Muscle layer of colon (tissue), 2 donors: ENCODE results near the gene KIFAP3.
"Not testable (repeated sequence)": the region's sequence is repeated elsewhere in the genome, so short reads cannot be mapped to it uniquely, and the experiment has no call there.

Source experiments
- H3K27ac ChIP-seq: one replicate; pipeline ENCODE4 v1.7.0; 2013; ENCODE audit warnings: low read depth, mild to moderate bottlenecking, low read length, moderate library complexity
- H3K27me3 ChIP-seq, 2 donors: one replicate each; pipeline ENCODE4 v1.7.0; 2013; ENCODE audit warnings: low read length in 2 of 2, mild to moderate bottlenecking in 2 of 2; ENCODE audit not compliant: insufficient read depth in 2 of 2, control insufficient read depth in 1 of 2
- H3K36me3 ChIP-seq: one replicate; pipeline ENCODE4 v1.7.0; 2013; ENCODE audit warnings: mild to moderate bottlenecking, low read length; ENCODE audit not compliant: insufficient read depth
- H3K4me1 ChIP-seq: one replicate; pipeline ENCODE4 v1.7.0; 2013; ENCODE audit warnings: mild to moderate bottlenecking, low read length; ENCODE audit not compliant: insufficient read depth
- H3K4me3 ChIP-seq, 2 donors: one replicate each; pipeline ENCODE4 v1.7.0; 2013; ENCODE audit warnings: low read length in 2 of 2, low read depth in 1 of 2, mild to moderate bottlenecking in 1 of 2, moderate library complexity in 1 of 2
- H3K9ac ChIP-seq: one replicate; pipeline ENCODE4 v1.7.0; 2013; ENCODE audit warnings: low read length
- H3K9me3 ChIP-seq: one replicate; pipeline ENCODE4 v1.7.0; 2013; ENCODE audit warnings: mild to moderate bottlenecking, low read length
- donor health status: abdominal sarcoma.
- donor health status: Adenocarcinoma of cecum.

Gene KIFAP3

DNA sequence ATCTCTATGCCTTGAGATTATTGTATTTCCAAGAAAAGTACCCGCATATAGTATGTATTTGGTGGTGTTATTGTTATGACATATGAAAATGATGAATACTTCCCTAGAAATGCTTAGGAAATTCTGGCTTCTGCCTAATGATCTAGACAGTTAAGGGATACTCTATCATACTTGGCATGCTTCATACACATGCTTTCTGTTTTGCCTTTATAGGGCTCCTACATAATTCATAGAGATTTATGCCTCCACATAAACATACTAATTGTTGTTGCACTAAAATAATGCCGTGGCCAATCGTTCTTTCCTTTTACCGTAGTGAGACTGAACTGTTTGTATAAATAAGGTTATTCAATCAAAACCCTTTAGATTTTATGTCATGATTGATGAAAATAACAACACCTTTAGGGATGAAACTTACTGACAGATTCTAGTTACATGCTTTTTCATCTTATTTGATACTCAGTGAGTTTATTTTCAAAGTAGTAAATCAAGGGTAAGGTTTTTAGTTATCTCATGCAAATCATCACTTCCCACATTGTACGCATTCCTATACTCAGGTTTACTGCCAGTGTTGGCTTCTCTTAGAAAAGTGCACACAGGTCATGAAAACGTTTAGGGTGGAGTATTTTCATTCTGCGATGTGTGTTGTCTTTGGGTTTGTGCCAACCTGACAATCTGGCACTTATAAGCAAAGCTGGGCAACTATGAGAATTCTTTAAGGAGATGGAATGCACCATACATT, 140.3 kb downstream of the KIFAP3 start:
- Histone ChIP-seq H3K27ac (no peak overlapping the region), H3K4me3 (no peak overlapping the region), H3K9me3 (no peaks in the 10 kb centered on the region), H3K4me1 (peaks cover 7% of the 10 kb centered on the region), H3K27me3 (no peaks in the 10 kb centered on the region), H3K9ac (no peak overlapping the region), H3K36me3 (no peaks in the 10 kb centered on the region)

DNA sequence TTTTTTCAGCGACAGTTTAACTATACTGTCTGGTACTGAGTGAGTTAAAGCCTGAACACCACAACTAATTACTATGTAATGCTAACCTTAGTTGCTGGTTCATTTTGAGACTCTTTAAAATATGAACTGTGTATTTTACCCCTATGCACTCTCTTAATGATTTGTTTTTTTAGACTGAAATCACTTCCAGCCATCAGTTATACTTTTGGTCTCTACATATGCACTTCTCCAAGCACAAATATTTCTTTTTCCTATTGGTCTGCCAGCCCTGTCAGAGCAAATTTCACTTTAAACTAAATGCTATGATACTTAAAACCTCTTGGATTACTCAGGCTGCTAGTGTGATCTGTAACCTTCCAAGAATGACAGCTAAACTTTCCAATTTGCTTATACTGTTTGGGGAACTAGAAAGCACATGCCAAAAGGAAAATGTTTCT, 142.7 kb downstream of the KIFAP3 start:
- Histone ChIP-seq H3K4me3 (no peak overlapping the region), H3K27me3 (no peaks in the 10 kb centered on the region), H3K9ac (no peak overlapping the region), H3K36me3 (no peaks in the 10 kb centered on the region), H3K4me1 (peaks cover 7% of the 10 kb centered on the region), H3K27ac (no peak overlapping the region), H3K9me3 (no peaks in the 10 kb centered on the region)

DNA sequence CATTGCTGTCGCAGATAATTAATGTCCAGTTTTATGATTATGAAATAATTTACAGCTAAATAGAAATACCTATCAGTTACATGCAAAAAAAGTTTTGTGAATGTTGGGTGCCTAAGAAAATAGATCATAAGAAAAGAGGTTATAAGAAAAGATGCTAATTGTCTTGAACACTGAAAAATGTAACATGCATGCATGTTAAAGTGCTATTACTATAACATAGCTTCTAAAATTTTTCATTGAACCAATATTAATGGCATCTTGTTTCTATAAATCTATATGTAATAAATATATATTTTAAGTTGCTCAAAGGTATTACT, 145.3 kb downstream of the KIFAP3 start:
- Histone ChIP-seq H3K9ac (no peak overlapping the region), H3K27me3 (no peaks in the 10 kb centered on the region), H3K9me3 (no peaks in the 10 kb centered on the region), H3K4me1 (peaks cover 7% of the 10 kb centered on the region), H3K27ac (no peak overlapping the region), H3K36me3 (no peaks in the 10 kb centered on the region), H3K4me3 (no peak overlapping the region)

DNA sequence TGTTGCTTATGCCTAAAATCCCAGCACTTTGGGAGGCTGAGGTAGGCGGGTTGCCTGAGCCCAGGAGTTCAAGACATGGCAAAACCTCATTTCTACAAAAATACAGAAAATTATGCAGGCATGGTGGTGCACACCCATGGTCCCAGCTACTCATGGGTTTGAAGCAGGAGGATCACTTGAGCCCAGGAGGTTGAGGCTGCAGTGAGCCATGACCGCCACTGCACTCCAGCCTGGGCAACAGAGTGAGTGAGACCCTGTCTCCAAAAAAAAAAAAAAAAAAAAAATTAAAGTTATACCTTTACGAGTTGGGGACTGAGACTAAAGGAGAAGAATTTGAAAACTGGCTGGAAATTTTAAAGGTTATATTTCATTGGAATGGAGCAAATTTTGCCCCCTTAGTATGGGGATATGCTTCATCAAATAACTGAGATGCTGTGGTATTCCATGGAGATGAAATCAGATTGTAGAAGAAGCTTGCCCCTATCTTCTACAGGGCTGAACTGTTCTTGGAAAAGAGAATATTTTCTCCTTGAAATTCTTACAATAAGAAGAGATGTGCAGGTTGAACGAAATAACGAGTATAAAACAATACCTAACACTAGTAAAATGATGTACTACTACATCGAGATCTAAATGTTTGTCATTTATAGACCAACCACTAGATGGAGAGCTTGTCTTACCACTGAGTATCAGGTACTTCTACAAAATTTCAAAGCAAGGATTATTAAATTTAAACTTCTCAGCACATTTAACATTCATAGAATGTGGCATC, 145.9 kb downstream of the KIFAP3 start:
- no peaks in the 10 kb centered on the region for H3K9me3 ChIP-seq
- H3K36me3 ChIP-seq: no peaks in the 10 kb centered on the region
- no peak overlapping the region for H3K9ac ChIP-seq
- H3K4me3 ChIP-seq: no peak overlapping the region
- no peaks in the 10 kb centered on the region for H3K27me3 ChIP-seq
- H3K4me1 ChIP-seq: peaks cover 7% of the 10 kb centered on the region
- no peak overlapping the region for H3K27ac ChIP-seq

DNA sequence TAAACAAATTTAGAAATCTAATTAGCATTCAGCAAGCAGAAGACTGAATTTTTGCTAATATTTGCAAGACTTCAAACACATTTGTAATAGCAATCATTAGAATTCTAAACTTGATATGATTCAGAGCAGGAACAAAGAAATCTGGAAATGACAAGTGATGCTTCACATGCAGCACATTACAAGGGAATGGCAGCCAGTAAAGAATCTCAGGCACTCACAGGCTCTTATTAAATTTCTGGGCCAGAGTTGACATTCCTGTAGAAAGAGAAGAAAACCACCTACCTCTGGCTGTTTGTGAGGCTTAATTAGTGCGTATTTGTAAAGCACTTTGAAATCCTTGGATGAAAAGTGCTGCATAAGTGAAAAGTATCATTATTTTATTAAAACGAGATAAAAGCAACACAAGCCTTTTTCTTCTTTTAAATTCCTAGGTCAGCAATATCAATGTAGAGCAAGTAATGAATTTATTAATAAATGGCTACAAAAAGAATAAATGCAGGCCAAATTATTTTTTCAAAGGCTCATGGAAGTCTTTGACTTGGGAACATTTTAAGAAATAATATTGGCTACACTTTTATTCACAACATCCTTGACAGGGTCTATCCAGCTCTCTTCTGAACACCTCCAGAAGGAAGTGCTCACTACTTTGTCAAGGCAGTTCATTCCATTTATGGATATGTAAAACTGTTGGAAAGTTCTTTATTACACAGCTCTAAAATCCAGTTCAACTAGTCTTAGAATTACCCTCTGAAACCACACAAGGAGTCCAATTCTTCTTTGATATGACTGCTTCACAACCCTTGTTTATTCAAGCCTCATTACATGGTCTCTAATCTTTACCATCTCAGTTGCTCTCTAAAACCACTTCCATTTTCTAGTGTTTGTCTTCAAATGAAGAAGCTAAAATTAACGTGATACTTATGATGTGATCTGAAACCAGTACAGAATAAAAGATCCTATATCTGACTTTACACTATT, 148.7 kb downstream of the KIFAP3 start:
- Histone ChIP-seq H3K4me3 (no peak overlapping the region), H3K27me3 (no peaks in the 10 kb centered on the region), H3K27ac (no peak overlapping the region), H3K9ac (no peak overlapping the region), H3K4me1 (no peaks in the 10 kb centered on the region), H3K36me3 (peaks cover under 1% of the 10 kb centered on the region), H3K9me3 (no peaks in the 10 kb centered on the region)

DNA sequence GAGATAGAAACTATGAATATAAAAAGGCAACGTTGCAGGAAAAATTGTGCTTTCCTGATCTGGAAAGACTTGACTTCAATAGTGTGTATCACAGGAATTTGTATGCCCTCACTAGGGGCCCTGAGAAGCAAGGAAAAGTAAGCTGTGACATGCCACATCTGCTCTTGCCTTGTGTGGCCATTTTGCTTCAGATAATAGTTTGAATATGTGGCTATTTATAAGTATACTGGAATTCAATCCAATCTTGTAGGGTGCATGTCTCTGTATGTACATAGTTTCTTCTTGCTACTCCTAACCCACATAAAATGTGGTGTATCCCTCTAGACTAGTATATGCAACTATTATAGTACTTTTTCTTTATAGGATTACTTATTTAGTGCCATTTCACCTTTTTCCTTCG, 149.7 kb downstream of the KIFAP3 start:
- Histone ChIP-seq H3K27ac (no peak overlapping the region), H3K4me1 (no peaks in the 10 kb centered on the region), H3K27me3 (no peaks in the 10 kb centered on the region), H3K9ac (no peak overlapping the region), H3K4me3 (no peak overlapping the region), H3K36me3 (peaks cover 5% of the 10 kb centered on the region), H3K9me3 (no peaks in the 10 kb centered on the region)

DNA sequence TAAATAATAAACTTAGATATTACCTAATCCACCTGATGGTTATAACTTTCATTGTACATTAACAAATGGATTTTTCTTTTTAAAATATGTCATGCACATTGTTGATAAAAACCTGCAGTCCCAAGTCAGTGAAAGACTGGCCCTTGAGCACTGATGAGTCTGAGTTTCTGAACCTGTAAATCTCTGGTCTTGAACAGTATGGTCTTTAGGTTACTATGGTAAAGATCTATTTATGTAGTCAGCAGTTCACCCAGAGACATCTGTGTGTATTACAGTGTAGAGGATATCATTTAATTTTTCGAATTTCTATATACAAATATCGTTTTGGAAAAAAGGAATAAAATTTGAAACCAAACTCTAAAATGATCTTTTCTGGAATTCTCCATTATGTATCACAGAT, 150.4 kb downstream of the KIFAP3 start:
- no peaks in the 10 kb centered on the region for H3K27me3 ChIP-seq
- H3K27ac ChIP-seq: no peak overlapping the region

DNA sequence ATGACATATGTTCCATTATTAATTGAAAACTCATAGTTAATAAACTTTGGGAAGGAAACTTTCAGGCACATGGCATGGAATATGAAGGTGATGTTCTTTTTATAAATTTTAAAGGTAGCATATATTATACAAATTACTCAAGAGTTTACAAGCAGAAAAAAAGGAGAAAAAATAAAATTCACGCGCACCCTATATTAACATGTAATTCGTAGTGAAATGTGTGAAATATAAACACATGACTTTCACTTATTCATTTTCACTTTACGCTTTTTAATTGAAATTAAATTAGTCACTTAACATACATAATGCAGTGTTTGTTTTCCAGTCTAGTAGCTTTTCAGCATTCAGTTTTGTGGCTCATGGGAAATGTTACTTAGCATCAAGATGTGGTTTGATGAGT, 153.4 kb downstream of the KIFAP3 start:
- H3K36me3 ChIP-seq: peaks cover 11% of the 10 kb centered on the region
- no peaks in the 10 kb centered on the region for H3K27me3 ChIP-seq
- no peak overlapping the region for H3K9ac ChIP-seq
- H3K4me3 ChIP-seq: no peak overlapping the region
- H3K4me1 ChIP-seq: no peaks in the 10 kb centered on the region
- H3K9me3 ChIP-seq: no peaks in the 10 kb centered on the region
- H3K27ac ChIP-seq: no peak overlapping the region

More for the DNA sequence above, 150.4 kb downstream of the KIFAP3 start:
- no peaks in the 10 kb centered on the region for H3K9me3 ChIP-seq
- no peak overlapping the region for H3K9ac ChIP-seq
- H3K4me3 ChIP-seq: no peak overlapping the region
- H3K4me1 ChIP-seq: no peaks in the 10 kb centered on the region
- peaks cover 10% of the 10 kb centered on the region for H3K36me3 ChIP-seq

DNA sequence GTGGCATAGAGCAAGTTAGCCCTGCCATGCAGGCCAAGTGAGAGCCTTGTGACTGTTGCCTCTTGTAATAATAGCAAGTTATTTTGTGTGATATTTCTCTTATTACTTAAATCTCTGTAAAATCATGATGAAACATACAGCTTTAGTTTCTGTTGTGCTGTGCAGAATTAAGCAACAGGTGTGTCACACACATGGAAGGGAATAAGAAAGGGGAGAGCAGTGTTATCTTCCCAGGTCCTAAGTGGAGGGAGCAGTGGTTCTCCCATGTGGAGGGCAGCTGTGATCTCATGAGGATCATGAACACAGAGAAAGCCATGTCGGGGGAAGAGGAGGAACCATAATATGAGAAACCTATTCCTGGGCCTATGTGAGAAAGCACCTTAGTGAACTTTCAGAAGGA, 155.6 kb downstream of the KIFAP3 start:
- Histone ChIP-seq H3K9ac (no peak overlapping the region), H3K4me1 (no peaks in the 10 kb centered on the region), H3K27ac (no peak overlapping the region), H3K36me3 (peaks cover 11% of the 10 kb centered on the region), H3K27me3 (no peaks in the 10 kb centered on the region), H3K9me3 (no peaks in the 10 kb centered on the region), H3K4me3 (no peak overlapping the region)

DNA sequence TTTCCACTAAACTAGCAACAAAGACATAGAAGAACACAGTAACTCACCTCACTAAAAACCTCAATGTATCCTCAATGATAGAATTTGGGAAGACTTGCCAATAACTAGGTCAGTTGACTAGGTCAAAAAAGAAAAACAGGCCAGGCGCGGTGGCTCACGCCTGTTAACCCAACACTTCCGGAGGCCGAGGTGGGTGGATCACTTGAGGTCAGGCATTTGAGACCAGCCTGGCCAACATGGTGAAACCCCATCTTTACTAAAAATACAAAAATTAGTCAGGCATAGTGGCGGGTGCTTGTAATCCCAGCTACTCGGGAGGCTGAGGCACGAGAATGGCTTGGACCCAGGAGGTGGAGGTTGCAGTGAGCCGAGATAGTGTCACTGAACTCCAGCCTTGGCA, 156.3 kb downstream of the KIFAP3 start:
- H3K4me3 ChIP-seq, H3K9me3 ChIP-seq, H3K27ac ChIP-seq, H3K9ac ChIP-seq, H3K27me3 ChIP-seq, H3K4me1 ChIP-seq: not testable (repeated sequence)
- H3K36me3 ChIP-seq: peaks cover 11% of the 10 kb centered on the region

DNA sequence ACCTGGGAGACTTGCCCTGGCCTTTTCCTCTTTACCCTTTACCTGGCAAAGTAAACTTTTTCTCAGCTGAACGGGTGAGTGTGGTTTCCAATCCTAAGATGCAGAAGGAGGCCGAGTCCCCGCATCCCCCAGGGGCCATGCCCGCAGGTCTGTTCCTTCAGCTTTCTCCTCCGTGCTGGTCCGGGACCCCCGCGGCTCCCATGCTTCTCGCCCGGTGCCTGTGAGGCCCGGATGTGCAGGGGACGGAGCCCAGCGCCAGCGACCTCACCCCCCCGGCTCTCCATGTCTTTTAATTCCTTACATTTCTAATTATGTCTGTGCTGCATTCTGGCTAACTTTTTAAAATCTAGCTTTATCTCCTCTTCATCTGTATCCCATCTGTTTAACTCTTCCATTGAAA, 159.3 kb downstream of the KIFAP3 start:
- Histone ChIP-seq H3K27me3 (no peaks in the 10 kb centered on the region), H3K4me1 (no peaks in the 10 kb centered on the region), H3K27ac (no peak overlapping the region)

More for the DNA sequence above, 159.3 kb downstream of the KIFAP3 start:
- Histone ChIP-seq H3K9me3 (no peaks in the 10 kb centered on the region), H3K36me3 (peaks cover 6% of the 10 kb centered on the region), H3K4me3 (no peak overlapping the region), H3K9ac (no peak overlapping the region)
